CD4-positive, CD25-positive, alpha-beta regulatory T cell (primary cell): ENCODE data around the gene BMP7. TPM values are rescaled to one million over a fixed set of nuclear protein-coding genes. Genes with fewer than 3 reads are reported as not detected.

Experiments used
- ATAC-seq, 2 donors: fragments of 150-1000 bp; cut with Tn5 transposase; one replicate each; pipeline ENCODE4 v1.10.0; 2021; ENCODE audit warnings: low read depth in 2 of 2, moderate number of reproducible peaks in 2 of 2, moderate library complexity in 1 of 2
- DNase-seq, 3 donors: peaks; one replicate each; pipeline versions ENCODE4 v3.0.0 to v3.0.0-alpha.2; 2012 to 2022; ENCODE audit warnings: mixed read lengths in 1 of 3
- H3K27ac ChIP-seq: one replicate; pipeline ENCODE4 v1.7.0; 2013; ENCODE audit warnings: mild to moderate bottlenecking, low read length; ENCODE audit not compliant: insufficient read depth, poor library complexity, severe bottlenecking
- H3K27me3 ChIP-seq: one replicate; pipeline ENCODE4 v1.7.0; 2013; ENCODE audit warnings: low read length; ENCODE audit not compliant: control insufficient read depth, insufficient read depth
- H3K36me3 ChIP-seq: one replicate; pipeline ENCODE4 v1.7.0; 2013; ENCODE audit warnings: mild to moderate bottlenecking, low read length, moderate library complexity; ENCODE audit not compliant: control insufficient read depth, insufficient read depth
- H3K4me1 ChIP-seq: 2 replicates; pipeline ENCODE4 v1.7.0; 2013; ENCODE audit warnings: mild to moderate bottlenecking, low read length; ENCODE audit not compliant: insufficient read depth, control insufficient read depth, poor library complexity, severe bottlenecking
- H3K4me3 ChIP-seq: one replicate; pipeline ENCODE4 v1.7.0; 2013; ENCODE audit warnings: low read depth, mild to moderate bottlenecking, low read length, moderate library complexity
- H3K9me3 ChIP-seq, 2 experiments: 1 replicate in 1 of 2; 2 replicates in 1 of 2; pipeline ENCODE4 v1.7.0; 2013; ENCODE audit warnings: low read length in 2 of 2, mild to moderate bottlenecking in 1 of 2, moderate library complexity in 1 of 2; ENCODE audit not compliant: control insufficient read depth in 2 of 2
- H3K27ac Mint-ChIP-seq, 3 donors: one replicate each; pipeline ENCODE4 v1.8.0; 2020 to 2022; ENCODE audit warnings: mild to moderate bottlenecking in 3 of 3, mixed read lengths in 3 of 3, moderate library complexity in 2 of 3
- H3K27me3 Mint-ChIP-seq: one replicate; pipeline ENCODE4 v1.8.0; 2022; ENCODE audit warnings: mild to moderate bottlenecking, mixed read lengths
- H3K36me3 Mint-ChIP-seq: one replicate; pipeline ENCODE4 v1.8.0; 2020; ENCODE audit warnings: mixed read lengths
- H3K4me1 Mint-ChIP-seq, 4 donors: one replicate each; pipeline ENCODE4 v1.8.0; 2020 to 2022; ENCODE audit warnings: mixed read lengths in 4 of 4, mild to moderate bottlenecking in 1 of 4
- H3K4me3 Mint-ChIP-seq, 4 donors: one replicate each; pipeline ENCODE4 v1.8.0; 2020 to 2022; ENCODE audit warnings: mild to moderate bottlenecking in 4 of 4, mixed read lengths in 4 of 4, moderate library complexity in 3 of 4
- H3K9me3 Mint-ChIP-seq, 7 donors: one replicate each; pipeline ENCODE4 v1.8.0; 2020 to 2022; ENCODE audit warnings: mixed read lengths in 7 of 7, mild to moderate bottlenecking in 3 of 7, moderate library complexity in 2 of 7
- polyA plus RNA-seq, 4 donors: library from polyadenylated mRNA; unstranded; fragments of 300-500 nt; fragmentation: Illumina TruSeq; gene quantifications; one replicate each; pipeline ENCODE4 v1.2.3, GENCODE V29; 2021
- total RNA-seq: library from RNA; stranded (reverse); gene quantifications from one replicate; pipeline ENCODE4 v1.2.3, GENCODE V29; 2022

BMP7 gene
- total and polyA plus RNA-seq, 5 donors from 2014 or later = not detected

GRCh38 chr20:57157106-57157691 is 109.2 kb downstream of the BMP7 start:
- H3K27ac ChIP-seq = no peak overlapping the region
- no peaks in the 10 kb centered on the region for H3K36me3 ChIP-seq
- DNase-seq (no peak), ATAC-seq (no peak)
- Mint-ChIP-seq H3K27me3 (peaks cover 9% of the 10 kb centered on the region), H3K27ac (no peak overlapping the region), H3K36me3 (no peaks in the 10 kb centered on the region), H3K4me1 (no peaks in the 10 kb centered on the region), H3K4me3 (no peak overlapping the region), H3K9me3 (peaks cover 0 to 4% (median 0%) of the 10 kb centered on the region in 7 donors)
- H3K9me3 ChIP-seq = no peaks in the 10 kb centered on the region
- no peak overlapping the region for H3K4me3 ChIP-seq
- no peaks in the 10 kb centered on the region for H3K27me3 ChIP-seq
- H3K4me1 ChIP-seq = no peaks in the 10 kb centered on the region

- no peaks in the 10 kb centered on the region for H3K36me3 ChIP-seq
- H3K27ac ChIP-seq = no peak overlapping the region
- ATAC-seq = no peak
- Mint-ChIP-seq H3K27ac (no peak overlapping the region), H3K4me3 (no peak overlapping the region), H3K27me3 (peaks cover 15% of the 10 kb centered on the region), H3K36me3 (no peaks in the 10 kb centered on the region), H3K4me1 (no peaks in the 10 kb centered on the region), H3K9me3 (peaks cover 0 to 4% (median under 1%) of the 10 kb centered on the region in 7 donors)
- peaks cover 0 to 4% of the 10 kb centered on the region in 2 experiments for H3K9me3 ChIP-seq
- no peaks in the 10 kb centered on the region for H3K4me1 ChIP-seq
- no peak for DNase-seq
- H3K27me3 ChIP-seq = no peaks in the 10 kb centered on the region
- no peak overlapping the region for H3K4me3 ChIP-seq
Observed at GRCh38 chr20:57156011-57156729, 110.3 kb downstream of the BMP7 start.

GRCh38 chr20:57155415-57155814 is 111.0 kb downstream of the BMP7 start:
- peaks cover 0 to 4% of the 10 kb centered on the region in 2 experiments for H3K9me3 ChIP-seq
- H3K4me1 ChIP-seq = no peaks in the 10 kb centered on the region
- H3K27me3 ChIP-seq = no peaks in the 10 kb centered on the region
- no peaks in the 10 kb centered on the region for H3K36me3 Mint-ChIP-seq
- ATAC-seq = no peak
- peaks cover 0 to 4% (median 0%) of the 10 kb centered on the region in 7 donors for H3K9me3 Mint-ChIP-seq
- H3K27ac ChIP-seq = no peak overlapping the region
- no peak overlapping the region for H3K4me3 ChIP-seq
- H3K27ac Mint-ChIP-seq = no peak overlapping the region
- no peaks in the 10 kb centered on the region for H3K36me3 ChIP-seq
- H3K4me1 Mint-ChIP-seq = no peaks in the 10 kb centered on the region
- DNase-seq = no peak
- peaks cover 15% of the 10 kb centered on the region for H3K27me3 Mint-ChIP-seq
- H3K4me3 Mint-ChIP-seq = no peak overlapping the region

- Histone ChIP-seq H3K4me1 (no peaks in the 10 kb centered on the region), H3K36me3 (no peaks in the 10 kb centered on the region), H3K4me3 (no peak overlapping the region), H3K27ac (no peak overlapping the region), H3K27me3 (no peaks in the 10 kb centered on the region), H3K9me3 (peaks cover 0 to 4% of the 10 kb centered on the region in 2 experiments)
- Mint-ChIP-seq H3K27ac (no peak overlapping the region), H3K9me3 (peaks cover 0 to 4% (median 0%) of the 10 kb centered on the region in 7 donors), H3K36me3 (no peaks in the 10 kb centered on the region), H3K4me3 (no peak overlapping the region), H3K4me1 (no peaks in the 10 kb centered on the region), H3K27me3 (peaks cover 16% of the 10 kb centered on the region)
- no peak for DNase-seq
- no peak for ATAC-seq
Observed at GRCh38 chr20:57153238-57153905, 113.1 kb downstream of the BMP7 start.

- peaks cover 0 to 4% (median under 1%) of the 10 kb centered on the region in 7 donors for H3K9me3 Mint-ChIP-seq
- Histone ChIP-seq H3K36me3 (no peaks in the 10 kb centered on the region), H3K4me3 (no peak overlapping the region), H3K27ac (no peak overlapping the region), H3K4me1 (no peaks in the 10 kb centered on the region), H3K9me3 (peaks cover 0 to 4% of the 10 kb centered on the region in 2 experiments), H3K27me3 (no peaks in the 10 kb centered on the region)
- H3K4me3 Mint-ChIP-seq = no peak overlapping the region
- ATAC-seq = no peak
- H3K27ac Mint-ChIP-seq = no peak overlapping the region
- peaks cover 16% of the 10 kb centered on the region for H3K27me3 Mint-ChIP-seq
- DNase-seq = no peak
- no peaks in the 10 kb centered on the region for H3K4me1 Mint-ChIP-seq
- H3K36me3 Mint-ChIP-seq = no peaks in the 10 kb centered on the region
Observed at GRCh38 chr20:57152557-57152956, 113.9 kb downstream of the BMP7 start.

- Mint-ChIP-seq H3K9me3 (peaks cover 0 to 7% (median 2%) of the 10 kb centered on the region in 7 donors), H3K4me1 (peaks cover 0 to 4% (median 0%) of the 10 kb centered on the region in 4 donors), H3K27ac (no peak overlapping the region), H3K4me3 (no peak overlapping the region), H3K36me3 (no peaks in the 10 kb centered on the region), H3K27me3 (peaks cover 16% of the 10 kb centered on the region)
- DNase-seq = no peak
- Histone ChIP-seq H3K36me3 (no peaks in the 10 kb centered on the region), H3K9me3 (peaks cover 0 to 4% of the 10 kb centered on the region in 2 experiments), H3K4me1 (no peaks in the 10 kb centered on the region), H3K4me3 (no peak overlapping the region), H3K27ac (no peak overlapping the region), H3K27me3 (no peaks in the 10 kb centered on the region)
- no peak for ATAC-seq
Observed at GRCh38 chr20:57150559-57150958, 115.9 kb downstream of the BMP7 start.

- ATAC-seq (no peak), DNase-seq (no peak)
- Mint-ChIP-seq H3K4me3 (no peak overlapping the region), H3K36me3 (no peaks in the 10 kb centered on the region), H3K9me3 (peaks cover 0 to 7% (median 2%) of the 10 kb centered on the region in 7 donors), H3K27me3 (peaks cover 12% of the 10 kb centered on the region), H3K4me1 (peaks cover 0 to 4% (median 0%) of the 10 kb centered on the region in 4 donors), H3K27ac (no peak overlapping the region)
- no peak overlapping the region for H3K4me3 ChIP-seq
- H3K27ac ChIP-seq = no peak overlapping the region
- H3K4me1 ChIP-seq = no peaks in the 10 kb centered on the region
- H3K36me3 ChIP-seq = no peaks in the 10 kb centered on the region
- H3K27me3 ChIP-seq = no peaks in the 10 kb centered on the region
- H3K9me3 ChIP-seq = peaks cover 0 to 4% of the 10 kb centered on the region in 2 experiments
Observed at GRCh38 chr20:57148263-57148662, 118.2 kb downstream of the BMP7 start.
